ENCODE measurements around the gene LTBP4. TPM values are rescaled to one million over a fixed set of nuclear protein-coding genes. Genes with fewer than 3 reads are reported as not detected.

The LTBP4 gene
- total and polyA plus RNA-seq, 12 donors = 15.3 to 272 (median 121) TPM

DNA sequence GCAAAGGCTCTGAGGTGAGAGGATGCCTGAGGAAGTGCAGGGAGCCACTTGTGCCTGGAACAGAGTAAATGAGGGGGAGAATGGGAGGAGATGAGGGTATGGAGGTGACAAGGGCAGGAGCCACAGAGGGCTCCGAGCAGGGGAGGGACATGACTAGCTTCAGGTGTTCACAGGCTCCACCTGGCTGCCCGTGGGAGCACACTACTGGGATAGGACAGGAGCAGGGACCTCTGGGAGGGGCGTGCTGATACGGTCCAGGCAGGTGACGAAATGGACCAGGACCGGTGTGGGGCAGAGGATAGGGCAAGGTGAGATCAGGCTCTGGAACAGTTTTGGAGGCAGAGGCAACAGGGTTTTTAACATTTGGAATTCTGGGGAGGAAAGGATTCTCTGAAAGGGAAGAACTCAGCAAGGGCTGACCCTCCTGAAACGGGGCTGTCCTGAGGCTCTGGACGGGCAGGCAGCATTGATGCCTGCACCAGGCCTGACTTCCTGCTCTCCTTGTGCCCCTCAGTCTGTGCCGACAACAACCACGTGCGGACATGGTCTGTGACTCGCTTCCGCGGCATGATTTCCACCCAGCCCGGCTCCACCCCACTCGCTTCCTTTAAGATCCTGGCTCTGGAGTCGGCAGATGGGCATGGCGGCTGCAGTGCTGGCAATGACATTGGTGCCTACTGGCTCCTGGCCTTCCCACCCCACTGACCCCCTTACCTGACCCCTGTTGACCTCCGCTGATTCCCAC, 12.9 kb upstream of the LTBP4 start:
- DNase-seq = no peak
- H3K27me3 ChIP-seq = no peaks in the 10 kb centered on the region
- intact Hi-C loops (cut with DNase I) = no loop called here
- H3K9me3 ChIP-seq (replicated peaks in 1 of 3) = no peaks in the 10 kb centered on the region
- no peaks in the 10 kb centered on the region for H3K36me3 ChIP-seq (replicated peaks in 1 of 2)
- TF ChIP-seq, protein P1, sequence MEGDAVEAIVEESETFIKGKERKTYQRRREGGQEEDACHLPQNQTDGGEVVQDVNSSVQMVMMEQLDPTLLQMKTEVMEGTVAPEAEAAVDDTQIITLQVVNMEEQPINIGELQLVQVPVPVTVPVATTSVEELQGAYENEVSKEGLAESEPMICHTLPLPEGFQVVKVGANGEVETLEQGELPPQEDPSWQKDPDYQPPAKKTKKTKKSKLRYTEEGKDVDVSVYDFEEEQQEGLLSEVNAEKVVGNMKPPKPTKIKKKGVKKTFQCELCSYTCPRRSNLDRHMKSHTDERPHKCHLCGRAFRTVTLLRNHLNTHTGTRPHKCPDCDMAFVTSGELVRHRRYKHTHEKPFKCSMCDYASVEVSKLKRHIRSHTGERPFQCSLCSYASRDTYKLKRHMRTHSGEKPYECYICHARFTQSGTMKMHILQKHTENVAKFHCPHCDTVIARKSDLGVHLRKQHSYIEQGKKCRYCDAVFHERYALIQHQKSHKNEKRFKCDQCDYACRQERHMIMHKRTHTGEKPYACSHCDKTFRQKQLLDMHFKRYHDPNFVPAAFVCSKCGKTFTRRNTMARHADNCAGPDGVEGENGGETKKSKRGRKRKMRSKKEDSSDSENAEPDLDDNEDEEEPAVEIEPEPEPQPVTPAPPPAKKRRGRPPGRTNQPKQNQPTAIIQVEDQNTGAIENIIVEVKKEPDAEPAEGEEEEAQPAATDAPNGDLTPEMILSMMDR (IDR thresholded peaks at IDR 0.05) = no peak
- no peak for TF ChIP-seq POLR2A (IDR thresholded peaks at IDR 0.05)
- H3K4me1 ChIP-seq (replicated peaks in 1 of 2) = no peaks in the 10 kb centered on the region
- no peak overlapping the region for H3K27ac ChIP-seq
- no peak overlapping the region for H3K4me3 ChIP-seq
- WGBS, 4 donors = 86 to 93% (median 92%) methylated on average over 16 to 19 of the region's 19 CpGs

DNA sequence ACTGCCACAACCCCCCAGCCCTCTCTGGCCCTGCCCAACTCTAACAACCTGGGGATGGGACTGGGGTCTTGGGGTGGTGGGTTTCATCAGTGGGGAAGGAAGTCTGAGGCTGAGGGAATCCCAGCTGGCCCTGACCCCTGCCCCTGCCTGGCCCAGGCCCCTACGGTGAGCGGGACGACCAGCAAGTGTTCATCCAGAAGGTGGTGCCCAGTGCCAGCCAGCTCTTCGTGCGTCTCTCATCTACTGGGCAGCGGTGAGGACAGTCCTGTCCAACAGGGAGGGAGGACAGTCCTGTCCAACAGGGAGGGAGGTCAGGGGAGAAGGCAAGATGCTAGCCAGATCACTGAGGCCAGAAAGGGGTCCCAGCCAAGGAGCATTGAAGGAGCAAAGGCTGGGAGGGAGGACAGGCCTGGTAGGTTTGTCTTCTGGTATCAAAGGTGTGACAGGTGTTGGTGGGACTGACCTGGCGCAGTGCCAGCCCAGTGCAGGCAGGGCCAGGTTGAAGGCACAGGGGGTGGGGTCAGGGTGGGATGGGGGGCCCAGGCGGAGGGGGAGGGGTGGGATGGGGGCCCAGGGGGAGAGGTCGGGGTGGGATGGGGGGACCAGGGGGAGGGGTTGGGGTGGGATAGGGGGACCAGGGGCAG, 12.1 kb upstream of the LTBP4 start:
- WGBS, 4 donors = 79 to 94% (median 88%) methylated on average over 5 to 9 of the region's 9 CpGs
- intact Hi-C loops (cut with DNase I) = no loop called here
- TF ChIP-seq, protein P1 (IDR thresholded peaks at IDR 0.05) = no peak
- TF ChIP-seq POLR2A (IDR thresholded peaks at IDR 0.05) = no peak
- Histone ChIP-seq H3K27ac (no peak overlapping the region), H3K36me3 (replicated peaks in 1 of 2) (no peaks in the 10 kb centered on the region), H3K4me1 (replicated peaks in 1 of 2) (no peaks in the 10 kb centered on the region), H3K4me3 (no peak overlapping the region), H3K9me3 (replicated peaks in 1 of 3) (no peaks in the 10 kb centered on the region), H3K27me3 (no peaks in the 10 kb centered on the region)
- DNase-seq = no peak

DNA sequence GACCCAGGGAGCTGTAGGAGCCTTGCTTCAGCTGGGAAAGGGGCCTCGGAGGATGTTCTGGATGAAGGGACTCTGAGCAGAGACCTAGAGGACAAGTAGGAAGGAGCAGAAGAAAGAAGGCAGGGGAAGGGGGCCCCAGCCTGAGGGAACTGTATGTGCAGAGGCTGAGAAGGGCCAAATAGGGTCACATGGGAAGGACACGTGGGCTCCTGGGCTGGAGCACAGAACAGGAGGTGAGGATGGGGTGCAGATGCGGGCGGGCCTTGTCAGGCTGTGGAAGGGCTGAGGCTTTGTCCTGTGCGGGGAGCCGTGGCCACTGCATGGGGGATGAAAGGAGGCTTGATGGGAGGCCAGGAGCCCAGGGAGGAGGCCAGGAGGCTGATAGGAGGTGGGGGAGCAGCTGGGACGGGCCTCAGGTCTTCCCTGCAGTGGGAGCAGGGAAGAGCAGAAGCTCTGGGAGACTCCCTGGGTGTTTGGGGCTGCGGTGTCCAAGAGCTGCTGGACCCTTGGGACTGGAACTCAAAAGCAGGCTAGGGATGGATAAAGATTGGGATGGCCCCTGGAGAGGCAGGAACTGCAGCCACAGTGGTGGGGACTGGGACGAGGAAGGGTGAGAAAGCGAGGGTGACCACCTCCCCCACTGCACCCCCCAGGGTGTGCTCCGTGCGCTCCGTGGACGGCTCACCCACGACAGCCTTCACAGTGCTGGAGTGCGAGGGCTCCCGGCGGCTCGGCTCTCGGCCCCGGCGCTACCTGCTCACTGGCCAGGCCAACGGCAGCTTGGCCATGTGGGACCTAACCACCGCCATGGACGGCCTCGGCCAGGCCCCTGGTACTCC, 11.4 kb upstream of the LTBP4 start:
- TF ChIP-seq, protein P1 (IDR thresholded peaks at IDR 0.05) = no peak
- no peak for TF ChIP-seq POLR2A (IDR thresholded peaks at IDR 0.05)
- WGBS, 4 donors = 93 to 95% (median 94%) methylated on average over 14 to 26 of the region's 26 CpGs
- H3K4me3 ChIP-seq = no peak overlapping the region
- no peaks in the 10 kb centered on the region for H3K4me1 ChIP-seq (replicated peaks in 1 of 2)
- no peak for DNase-seq
- intact Hi-C loops (cut with DNase I) = loop anchor here in 1 of 2 donors (10.0 kb wide), 1 partner anchor 125 kb away; the partner anchor contains the start of genes BLVRB and SPTBN4
- H3K27ac ChIP-seq = no peak overlapping the region
- no peaks in the 10 kb centered on the region for H3K9me3 ChIP-seq (replicated peaks in 1 of 3)
- H3K27me3 ChIP-seq = no peaks in the 10 kb centered on the region
- no peaks in the 10 kb centered on the region for H3K36me3 ChIP-seq (replicated peaks in 1 of 2)
